Measurements from ENCODE around the gene DMD.

DMD gene

GRCh38 chrX:32016195-32016594, 1195.2 kb downstream of the DMD start:
- WGBS, 2 experiments (ENCODE audit: insufficient coverage in 2 of 2), result 76 to 98% methylated on average over 2 to 6 of the region's 6 CpGs
- Histone ChIP-seq H3K9me3 (ENCODE audit: control insufficient read depth, low read length) (no peaks in the 10 kb centered on the region), H3K4me1 (ENCODE audit: control insufficient read depth, insufficient read depth, low read length, poor library complexity, severe bottlenecking) (no peaks in the 10 kb centered on the region), H3K4me3 (ENCODE audit: extremely low read depth, insufficient read depth, low read length, poor library complexity, severe bottlenecking) (no peak overlapping the region), H3K27ac (ENCODE audit: low read depth, low read length, severe bottlenecking) (no peak overlapping the region), H3K36me3 (ENCODE audit: control insufficient read depth, insufficient read depth, low read length) (no peaks in the 10 kb centered on the region)

DNA sequence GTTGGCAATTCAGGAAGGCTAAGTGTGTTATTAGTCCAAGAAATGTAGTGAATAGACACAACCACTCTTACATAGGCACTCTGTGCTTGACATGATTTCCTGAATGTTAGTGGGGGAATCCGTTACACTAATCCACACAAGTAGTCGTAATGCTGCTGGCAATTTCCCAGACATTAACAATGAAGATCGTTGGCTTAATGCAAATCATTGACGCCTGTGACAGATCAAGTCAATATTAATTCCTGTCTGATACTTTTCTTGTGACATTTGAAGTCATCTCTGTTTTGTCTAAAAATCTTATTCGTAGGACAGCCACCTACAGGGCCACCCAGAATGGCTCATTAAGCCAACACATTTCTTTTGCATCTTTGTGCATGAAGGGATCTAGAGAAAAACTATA, 1200.4 kb downstream of the DMD start:
- Histone ChIP-seq H3K4me1 (ENCODE audit: control insufficient read depth, insufficient read depth, low read length, poor library complexity, severe bottlenecking) (no peaks in the 10 kb centered on the region), H3K27ac (ENCODE audit: low read depth, low read length, severe bottlenecking) (no peak overlapping the region), H3K4me3 (ENCODE audit: extremely low read depth, insufficient read depth, low read length, poor library complexity, severe bottlenecking) (no peak overlapping the region), H3K9me3 (ENCODE audit: control insufficient read depth, low read length) (no peaks in the 10 kb centered on the region), H3K36me3 (ENCODE audit: control insufficient read depth, insufficient read depth, low read length) (no peaks in the 10 kb centered on the region)
- 83 to 100% methylated on average over 2 of the region's 5 CpGs for WGBS, 2 experiments (ENCODE audit: insufficient coverage in 2 of 2)

DNA sequence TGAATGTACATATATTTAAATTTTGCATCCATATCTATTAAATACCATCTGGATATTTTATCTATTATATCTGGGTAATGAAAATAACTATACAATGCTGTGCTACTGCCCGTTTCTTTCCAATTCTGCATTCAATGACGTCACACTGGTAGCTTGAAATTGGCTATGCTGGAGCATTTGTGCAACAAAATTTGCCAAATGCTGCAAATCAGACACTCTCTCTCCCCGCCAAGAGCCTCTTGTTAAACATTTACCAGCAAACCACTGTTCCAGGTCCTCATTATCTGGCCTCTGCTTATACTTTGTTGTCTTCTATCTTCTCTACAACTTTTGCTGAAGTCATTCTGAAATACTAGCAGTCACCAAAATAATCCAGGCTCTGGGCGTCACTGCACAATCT, 1201.1 kb downstream of the DMD start:
- Histone ChIP-seq H3K4me1 (ENCODE audit: control insufficient read depth, insufficient read depth, low read length, poor library complexity, severe bottlenecking) (no peaks in the 10 kb centered on the region), H3K27ac (ENCODE audit: low read depth, low read length, severe bottlenecking) (no peak overlapping the region), H3K9me3 (ENCODE audit: control insufficient read depth, low read length) (no peaks in the 10 kb centered on the region), H3K4me3 (ENCODE audit: extremely low read depth, insufficient read depth, low read length, poor library complexity, severe bottlenecking) (no peak overlapping the region), H3K36me3 (ENCODE audit: control insufficient read depth, insufficient read depth, low read length) (no peaks in the 10 kb centered on the region)
- WGBS, 2 experiments (ENCODE audit: insufficient coverage in 2 of 2), result 50 to 94% methylated on average over 1 to 2 of the region's 4 CpGs

- no peaks in the 10 kb centered on the region for H3K9me3 ChIP-seq (ENCODE audit: control insufficient read depth, low read length)
- no peak overlapping the region for H3K27ac ChIP-seq (ENCODE audit: low read depth, low read length, severe bottlenecking)
- no peaks in the 10 kb centered on the region for H3K36me3 ChIP-seq (ENCODE audit: control insufficient read depth, insufficient read depth, low read length)
- no peaks in the 10 kb centered on the region for H3K4me1 ChIP-seq (ENCODE audit: control insufficient read depth, insufficient read depth, low read length, poor library complexity, severe bottlenecking)
- H3K4me3 ChIP-seq (ENCODE audit: extremely low read depth, insufficient read depth, low read length, poor library complexity, severe bottlenecking), result no peak overlapping the region
- WGBS, 2 experiments (ENCODE audit: insufficient coverage in 2 of 2), result 83% methylated on average over 1 of the region's 4 CpGs; no CpG with 5 or more reads in 1 of the 2 experiments
These were observed 1217.7 kb downstream of the DMD start for GRCh38 chrX:31993637-31994036.

GRCh38 chrX:31988975-31989374, 1222.4 kb downstream of the DMD start:
- H3K36me3 ChIP-seq (ENCODE audit: control insufficient read depth, insufficient read depth, low read length), result no peaks in the 10 kb centered on the region
- H3K4me3 ChIP-seq (ENCODE audit: extremely low read depth, insufficient read depth, low read length, poor library complexity, severe bottlenecking), result no peak overlapping the region
- H3K27ac ChIP-seq (ENCODE audit: low read depth, low read length, severe bottlenecking), result no peak overlapping the region
- H3K9me3 ChIP-seq (ENCODE audit: control insufficient read depth, low read length), result no peaks in the 10 kb centered on the region
- H3K4me1 ChIP-seq (ENCODE audit: control insufficient read depth, insufficient read depth, low read length, poor library complexity, severe bottlenecking), result no peaks in the 10 kb centered on the region
- WGBS, 2 experiments (ENCODE audit: insufficient coverage in 2 of 2), result no CpG with 5 or more reads among the region's 5 CpGs

- Histone ChIP-seq H3K4me1 (ENCODE audit: control insufficient read depth, insufficient read depth, low read length, poor library complexity, severe bottlenecking) (no peaks in the 10 kb centered on the region), H3K9me3 (ENCODE audit: control insufficient read depth, low read length) (no peaks in the 10 kb centered on the region), H3K36me3 (ENCODE audit: control insufficient read depth, insufficient read depth, low read length) (no peaks in the 10 kb centered on the region), H3K4me3 (ENCODE audit: extremely low read depth, insufficient read depth, low read length, poor library complexity, severe bottlenecking) (no peak overlapping the region), H3K27ac (ENCODE audit: low read depth, low read length, severe bottlenecking) (no peak overlapping the region)
- WGBS, 2 experiments (ENCODE audit: insufficient coverage in 2 of 2), result 86 to 89% methylated on average over 2 to 3 of the region's 7 CpGs
These were observed 1229.7 kb downstream of the DMD start for GRCh38 chrX:31981546-31982062.

DNA sequence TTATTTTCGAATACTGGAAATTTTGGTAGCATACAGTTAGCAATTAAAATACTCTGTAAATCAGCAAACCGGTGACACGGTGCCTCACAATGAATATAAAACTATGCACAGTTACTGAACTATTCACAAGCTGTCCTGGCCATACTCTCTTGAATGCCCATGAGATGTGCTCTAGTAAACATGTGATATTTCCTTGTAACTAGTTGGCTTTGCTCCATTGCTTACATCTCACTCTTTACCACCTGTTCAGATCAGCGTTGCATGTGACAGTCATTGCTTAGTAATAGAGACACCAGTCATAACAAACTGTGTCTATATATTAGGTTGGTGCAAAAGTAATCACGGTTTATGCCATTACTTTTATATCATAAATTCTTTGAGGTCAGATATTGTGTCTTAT, 1241.6 kb downstream of the DMD start:
- Histone ChIP-seq H3K9me3 (ENCODE audit: control insufficient read depth, low read length) (no peaks in the 10 kb centered on the region), H3K36me3 (ENCODE audit: control insufficient read depth, insufficient read depth, low read length) (no peaks in the 10 kb centered on the region), H3K27ac (ENCODE audit: low read depth, low read length, severe bottlenecking) (no peak overlapping the region), H3K4me1 (ENCODE audit: control insufficient read depth, insufficient read depth, low read length, poor library complexity, severe bottlenecking) (no peaks in the 10 kb centered on the region), H3K4me3 (ENCODE audit: extremely low read depth, insufficient read depth, low read length, poor library complexity, severe bottlenecking) (no peak overlapping the region)
- no CpG with 5 or more reads among the region's 5 CpGs for WGBS, 2 experiments (ENCODE audit: insufficient coverage in 2 of 2)

DNA sequence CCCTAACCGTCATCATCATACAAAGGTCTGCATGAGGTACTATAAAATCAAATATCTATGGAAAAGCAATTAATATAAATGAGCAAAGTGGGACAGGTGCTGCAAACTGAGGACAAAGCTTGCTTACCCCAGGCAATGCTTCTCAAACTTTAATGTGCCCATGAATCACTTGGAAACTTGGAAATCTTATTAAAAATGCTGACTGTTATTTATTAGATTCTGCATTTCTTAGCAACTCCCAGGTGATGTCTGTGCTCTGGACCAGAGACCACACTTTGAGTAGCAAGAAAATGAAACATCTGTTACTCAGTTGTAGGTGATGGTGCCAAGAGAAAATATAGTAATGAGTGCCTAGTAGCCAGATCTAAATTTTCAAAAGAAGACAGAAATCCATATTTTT, 1249.1 kb downstream of the DMD start:
- Histone ChIP-seq H3K9me3 (ENCODE audit: control insufficient read depth, low read length) (no peaks in the 10 kb centered on the region), H3K4me1 (ENCODE audit: control insufficient read depth, insufficient read depth, low read length, poor library complexity, severe bottlenecking) (no peaks in the 10 kb centered on the region), H3K4me3 (ENCODE audit: extremely low read depth, insufficient read depth, low read length, poor library complexity, severe bottlenecking) (no peak overlapping the region), H3K27ac (ENCODE audit: low read depth, low read length, severe bottlenecking) (no peak overlapping the region), H3K36me3 (ENCODE audit: control insufficient read depth, insufficient read depth, low read length) (no peaks in the 10 kb centered on the region)
- no CpG with 5 or more reads among the region's 1 CpG for WGBS, 2 experiments (ENCODE audit: insufficient coverage in 2 of 2)

DNA sequence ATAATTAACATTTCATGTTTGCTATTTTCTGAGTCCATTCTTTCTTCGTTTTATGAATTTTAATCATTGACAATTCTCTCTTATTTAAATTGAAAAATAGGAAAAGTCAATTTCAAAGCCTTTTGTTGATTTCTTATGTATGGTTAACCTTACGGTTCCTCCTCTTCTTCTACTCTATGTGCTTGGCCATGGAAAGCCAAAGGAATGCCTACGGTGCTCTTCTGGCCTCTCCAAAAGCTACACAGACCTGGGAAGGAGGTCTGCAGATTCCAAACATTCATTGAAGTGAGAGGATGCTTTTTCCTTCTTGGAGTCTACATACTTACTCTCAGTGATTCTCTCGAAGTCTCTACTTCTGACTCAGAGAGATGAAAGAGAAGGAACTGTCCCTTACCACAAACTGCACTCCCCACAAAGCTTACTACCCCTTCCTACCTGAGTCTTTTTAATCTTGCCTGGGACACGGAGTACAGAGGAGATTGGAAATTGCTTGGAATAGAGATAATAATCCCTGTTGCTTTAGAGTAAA, 1276.4 kb downstream of the DMD start:
- WGBS, 2 experiments (ENCODE audit: insufficient coverage in 2 of 2), result no CpG with 5 or more reads among the region's 5 CpGs

DNA sequence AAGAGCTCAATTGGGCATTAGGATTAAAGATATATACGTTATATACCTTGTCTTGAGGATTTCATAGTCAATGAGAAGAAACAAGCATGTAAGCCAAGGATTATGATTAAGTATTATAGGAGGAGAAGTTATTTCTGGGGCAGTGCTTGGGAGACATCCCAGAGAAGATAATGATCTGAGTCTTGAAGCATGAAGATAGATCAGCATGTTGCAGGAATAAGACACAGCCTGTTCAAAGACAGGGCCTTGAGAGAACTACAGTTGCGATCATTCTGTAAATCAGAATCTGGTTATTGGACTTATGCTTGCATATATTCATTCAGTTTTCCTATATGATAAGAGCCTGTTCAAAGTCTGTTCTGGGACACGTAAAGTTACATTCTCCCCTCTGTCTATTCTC, 1277.3 kb downstream of the DMD start:
- Histone ChIP-seq H3K36me3 (ENCODE audit: control insufficient read depth, insufficient read depth, low read length) (no peaks in the 10 kb centered on the region), H3K4me1 (ENCODE audit: control insufficient read depth, insufficient read depth, low read length, poor library complexity, severe bottlenecking) (no peaks in the 10 kb centered on the region), H3K9me3 (ENCODE audit: control insufficient read depth, low read length) (no peaks in the 10 kb centered on the region), H3K4me3 (ENCODE audit: extremely low read depth, insufficient read depth, low read length, poor library complexity, severe bottlenecking) (no peak overlapping the region), H3K27ac (ENCODE audit: low read depth, low read length, severe bottlenecking) (no peak overlapping the region)
- no CpG with 5 or more reads among the region's 3 CpGs for whole genome bisulfite sequencing, 2 experiments (ENCODE audit: insufficient coverage in 2 of 2)

More for the DNA sequence above, 1276.4 kb downstream of the DMD start:
- Histone ChIP-seq H3K4me3 (ENCODE audit: extremely low read depth, insufficient read depth, low read length, poor library complexity, severe bottlenecking) (no peak overlapping the region), H3K36me3 (ENCODE audit: control insufficient read depth, insufficient read depth, low read length) (no peaks in the 10 kb centered on the region), H3K4me1 (ENCODE audit: control insufficient read depth, insufficient read depth, low read length, poor library complexity, severe bottlenecking) (no peaks in the 10 kb centered on the region), H3K27ac (ENCODE audit: low read depth, low read length, severe bottlenecking) (no peak overlapping the region), H3K9me3 (ENCODE audit: control insufficient read depth, low read length) (no peaks in the 10 kb centered on the region)

GRCh38 chrX:31932769-31933168, 1278.6 kb downstream of the DMD start:
- H3K27ac ChIP-seq (ENCODE audit: low read depth, low read length, severe bottlenecking), result no peak overlapping the region
- H3K4me3 ChIP-seq (ENCODE audit: extremely low read depth, insufficient read depth, low read length, poor library complexity, severe bottlenecking), result no peak overlapping the region
- H3K9me3 ChIP-seq (ENCODE audit: control insufficient read depth, low read length), result no peaks in the 10 kb centered on the region
- no peaks in the 10 kb centered on the region for H3K4me1 ChIP-seq (ENCODE audit: control insufficient read depth, insufficient read depth, low read length, poor library complexity, severe bottlenecking)
- no CpG with 5 or more reads among the region's 1 CpG for WGBS, 2 experiments (ENCODE audit: insufficient coverage in 2 of 2)
- H3K36me3 ChIP-seq (ENCODE audit: control insufficient read depth, insufficient read depth, low read length), result no peaks in the 10 kb centered on the region

Measured in mesodermal cell (in vitro differentiated cells).